GM15510 (cell line): Measurements from ENCODE around the gene ADAMTS12.

Experiments used
- POLR2A ChIP-seq: IDR thresholded peaks from 3 replicates; pipeline ENCODE4 v1.6.1; 2011; ENCODE audit warnings: borderline replicate concordance; ENCODE audit not compliant: insufficient read length; ENCODE audit errors: extremely low read depth

The ADAMTS12 gene

DNA sequence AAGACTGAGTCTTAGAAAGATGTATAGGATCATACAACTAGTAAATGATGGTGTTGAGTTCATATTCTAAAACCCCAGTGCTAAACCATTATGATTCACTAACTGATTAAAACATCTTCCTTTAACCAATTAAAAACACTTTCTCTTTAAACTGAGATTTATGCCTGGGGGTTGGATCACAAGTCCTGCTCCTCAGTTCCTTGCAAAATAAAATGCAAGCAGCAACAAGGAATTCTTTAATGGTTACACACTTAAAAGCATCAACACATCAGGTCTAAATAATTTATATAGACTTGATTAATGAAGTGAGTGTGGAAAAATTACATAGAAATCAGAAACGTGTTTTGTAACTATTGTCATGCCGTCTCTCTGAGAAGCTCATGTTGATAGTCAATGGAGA lies 261.8 kb downstream of the ADAMTS12 start:
- no peak for TF ChIP-seq POLR2A

DNA sequence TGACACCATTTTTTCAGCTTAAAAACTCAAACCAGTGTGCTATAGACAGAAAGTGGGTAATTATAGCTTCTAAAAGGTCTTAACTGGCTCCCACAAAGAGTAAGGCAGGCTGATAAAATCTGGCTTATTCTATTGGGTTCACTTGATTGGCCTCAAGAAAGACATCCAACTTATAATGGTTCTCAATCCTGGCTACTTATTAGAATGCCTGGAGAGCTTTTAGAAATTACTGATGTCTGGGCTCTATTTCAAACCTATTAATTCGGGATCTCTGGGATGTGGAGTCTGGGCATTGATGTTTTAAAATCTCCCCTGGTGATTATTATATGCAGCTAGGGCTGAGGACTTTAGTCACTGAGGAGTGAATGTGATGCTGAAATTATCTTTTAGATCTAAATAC lies 263.0 kb downstream of the ADAMTS12 start:
- TF ChIP-seq POLR2A, result no peak

DNA sequence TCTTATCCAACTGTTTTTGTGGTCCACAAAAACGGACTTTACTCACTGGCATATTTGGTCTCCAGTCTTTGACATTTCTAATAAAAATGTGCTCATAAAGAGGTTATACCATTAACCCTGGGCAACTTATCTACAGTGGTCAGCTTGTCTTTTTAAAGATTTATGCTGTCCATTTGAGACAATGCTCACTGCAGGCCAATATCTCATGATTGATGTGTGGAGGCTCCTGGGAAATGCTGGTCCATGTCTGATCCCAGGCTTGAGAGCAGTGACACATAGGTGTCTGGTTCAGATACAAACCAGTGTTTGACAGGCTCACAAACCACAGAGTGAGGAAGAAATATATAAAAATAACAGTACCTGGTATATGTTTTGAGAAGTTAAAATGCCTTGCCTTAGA lies 270.3 kb downstream of the ADAMTS12 start:
- no peak for TF ChIP-seq POLR2A

DNA sequence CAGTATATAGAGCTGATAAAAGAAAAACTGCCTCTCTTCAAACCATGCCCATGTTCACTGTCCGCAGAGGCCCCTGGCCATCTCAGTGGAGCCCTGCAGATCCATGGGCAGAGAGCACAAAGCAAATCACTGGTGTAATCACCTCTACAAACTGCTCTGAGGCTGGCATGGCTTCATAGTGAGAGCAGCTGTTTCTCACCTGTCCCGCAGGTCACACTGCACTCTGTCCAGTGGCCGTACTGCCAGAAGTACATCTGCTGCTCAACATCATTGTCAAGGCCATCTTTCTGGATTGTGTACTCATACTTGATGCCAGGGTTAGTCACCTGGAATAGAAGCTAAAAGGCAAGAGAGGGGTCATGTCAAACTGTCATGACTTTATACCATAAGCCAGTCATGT lies 277.8 kb downstream of the ADAMTS12 start:
- TF ChIP-seq POLR2A, result no peak

- TF ChIP-seq POLR2A, result no peak
Observed at GRCh38 chr5:33612386-33612785, 279.4 kb downstream of the ADAMTS12 start.

- no peak for TF ChIP-seq POLR2A
Observed at GRCh38 chr5:33611877-33612276, 279.9 kb downstream of the ADAMTS12 start.

DNA sequence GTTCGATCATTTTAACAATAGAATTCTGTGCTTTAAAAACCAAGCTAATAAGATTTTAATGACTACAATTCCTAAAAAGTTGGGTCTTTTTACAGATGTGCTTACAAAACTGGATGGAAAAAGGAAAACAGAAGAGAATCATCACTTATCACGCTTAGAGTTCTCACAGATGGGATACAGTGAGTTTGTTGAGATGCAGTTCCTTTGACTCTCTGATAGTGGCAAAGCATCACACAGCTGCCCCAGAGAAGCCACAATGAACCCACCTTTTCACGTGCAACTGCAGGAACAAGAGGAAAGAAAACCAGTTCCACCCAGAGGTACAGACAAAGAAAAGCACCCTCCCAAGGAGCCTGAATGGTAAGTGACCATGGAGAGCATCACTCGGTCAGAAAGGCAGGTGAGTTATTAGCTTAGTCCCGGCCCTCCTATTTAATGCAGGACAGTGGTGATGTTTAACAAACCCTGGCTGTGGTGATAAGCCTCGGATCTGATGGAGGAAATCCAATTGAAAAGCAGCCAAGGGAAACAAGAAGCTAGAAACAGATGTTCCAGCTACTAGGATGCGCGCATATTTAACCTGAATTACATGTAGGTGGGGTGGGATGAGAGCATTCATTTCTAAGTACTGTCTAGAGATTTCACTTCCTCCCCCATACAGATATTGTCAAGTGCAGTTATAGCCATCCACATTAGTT lies 283.3 kb downstream of the ADAMTS12 start:
- TF ChIP-seq POLR2A, result no peak

GRCh38 chr5:33604503-33604902 lies 287.3 kb downstream of the ADAMTS12 start:
- no peak for TF ChIP-seq POLR2A

DNA sequence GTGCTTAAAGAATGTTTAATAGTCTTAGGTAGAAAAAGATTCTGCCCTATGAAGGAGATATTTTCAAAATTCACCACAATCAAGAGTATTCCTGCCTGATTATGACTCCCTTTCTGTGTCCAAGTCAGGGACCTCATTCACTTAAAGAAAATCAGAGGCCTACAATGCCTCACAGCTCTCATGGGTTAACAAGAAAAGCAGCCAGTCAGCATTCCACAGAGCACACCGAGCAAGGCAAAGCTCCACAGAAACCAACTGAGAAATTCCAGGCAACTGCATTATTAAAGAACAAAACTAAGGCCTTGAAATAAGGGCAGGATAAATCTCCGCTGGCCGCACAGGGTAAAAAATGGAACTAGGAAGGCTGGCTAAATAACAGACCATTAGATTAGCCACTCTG lies 289.9 kb downstream of the ADAMTS12 start:
- no peak for TF ChIP-seq POLR2A

GRCh38 chr5:33595303-33595702 lies 296.5 kb downstream of the ADAMTS12 start:
- TF ChIP-seq POLR2A, result no peak

DNA sequence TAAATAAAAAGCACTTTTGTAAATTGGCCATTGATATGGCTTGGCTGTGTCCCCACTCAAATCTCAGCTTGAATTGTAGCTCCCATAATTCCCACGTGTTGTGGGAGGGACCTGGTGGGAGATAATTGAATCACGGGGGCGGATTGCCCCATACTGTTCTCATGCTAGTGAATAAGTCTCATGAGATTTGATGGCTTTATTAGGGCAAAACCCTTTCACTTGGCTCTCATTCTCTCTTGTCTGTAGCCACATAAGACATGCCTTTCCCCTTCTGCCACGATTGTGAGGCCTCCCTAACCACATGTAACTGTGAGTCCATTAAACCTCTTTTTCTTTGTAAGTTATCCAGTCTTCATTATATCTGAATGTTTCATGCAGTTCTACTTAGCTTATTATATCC lies 297.8 kb downstream of the ADAMTS12 start:
- TF ChIP-seq POLR2A, result no peak

DNA sequence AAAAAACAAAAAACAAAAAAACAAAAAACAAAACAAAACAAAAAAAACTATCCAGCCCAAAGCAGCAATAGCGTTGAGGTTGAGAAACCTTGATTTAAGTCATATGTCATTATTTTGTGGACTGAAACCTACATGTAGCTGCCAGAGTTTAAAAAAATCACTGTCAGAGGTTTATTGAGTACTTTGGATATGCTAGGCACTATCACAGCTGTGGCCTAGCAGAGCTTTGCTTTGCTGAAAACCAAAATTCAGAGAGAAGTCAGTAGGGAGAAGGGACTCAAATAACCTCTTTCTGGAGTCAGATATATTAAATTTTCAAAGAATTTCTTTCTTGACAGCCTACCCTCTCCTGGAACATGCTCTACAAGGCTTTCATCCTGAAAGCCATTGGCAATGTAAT lies 299.5 kb downstream of the ADAMTS12 start:
- no peak for TF ChIP-seq POLR2A

- TF ChIP-seq POLR2A, result no peak
Observed at GRCh38 chr5:33588654-33589372, 303.0 kb downstream of the ADAMTS12 start.

GRCh38 chr5:33583332-33583731 lies 308.5 kb downstream of the ADAMTS12 start:
- TF ChIP-seq POLR2A, result no peak

DNA sequence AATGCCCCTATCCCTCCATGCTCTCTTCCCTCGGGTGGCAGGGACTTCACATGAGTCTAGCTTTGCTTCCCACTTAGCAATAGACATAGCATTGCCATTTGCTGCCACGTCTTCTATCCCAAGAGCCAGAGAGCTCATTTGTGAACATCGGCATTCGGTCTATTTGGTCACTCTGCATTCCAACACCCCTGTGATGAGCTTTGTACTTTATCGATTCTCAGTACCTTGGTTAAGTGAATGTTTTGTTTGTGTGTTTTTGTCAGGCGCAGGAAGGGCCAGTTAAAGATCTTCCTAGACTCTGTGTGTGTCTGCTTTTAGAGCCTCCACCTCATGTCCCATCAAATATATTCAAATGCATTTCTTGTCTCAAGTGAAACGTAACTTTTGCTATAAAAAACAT lies 309.4 kb downstream of the ADAMTS12 start:
- TF ChIP-seq POLR2A, result no peak

DNA sequence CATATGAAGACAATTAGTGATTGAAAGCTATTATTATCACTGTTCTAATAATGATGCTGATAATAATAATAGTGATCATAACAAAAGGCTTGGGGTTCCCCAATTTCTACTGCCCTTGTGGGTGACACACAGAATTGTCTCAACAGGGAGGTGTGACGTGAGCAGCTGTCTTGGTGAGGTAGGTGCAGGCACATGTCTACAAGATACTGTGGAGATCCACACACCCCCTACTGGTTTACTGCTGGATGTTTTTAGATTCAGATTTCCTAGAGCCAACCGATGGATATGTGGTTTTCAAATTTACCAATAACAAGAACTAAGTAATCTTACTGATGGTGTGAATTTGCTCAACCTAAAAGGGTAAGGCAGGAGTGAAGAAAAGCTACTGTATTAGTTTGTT lies 312.0 kb downstream of the ADAMTS12 start:
- TF ChIP-seq POLR2A, result no peak
